ENCODE results near the gene RTL1.

The RTL1 gene

DNA sequence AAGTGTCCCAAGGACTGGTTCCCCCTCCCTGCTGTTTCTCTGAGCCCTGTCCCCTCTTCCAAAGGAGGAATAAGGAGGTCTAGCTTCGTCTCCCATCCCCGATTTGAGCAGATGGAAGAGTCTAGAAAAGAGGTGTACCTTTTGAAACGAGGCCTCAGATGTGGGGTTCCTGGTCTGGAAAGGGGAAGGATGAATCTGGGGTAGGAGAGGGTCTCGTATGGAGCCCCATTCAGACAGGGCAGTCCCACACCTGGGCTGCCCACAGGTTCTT is 64.3 kb downstream of the RTL1 start:
- no peak for DNase-seq (ENCODE audit: extremely low read depth, low read depth)
- TF ChIP-seq, protein P1, sequence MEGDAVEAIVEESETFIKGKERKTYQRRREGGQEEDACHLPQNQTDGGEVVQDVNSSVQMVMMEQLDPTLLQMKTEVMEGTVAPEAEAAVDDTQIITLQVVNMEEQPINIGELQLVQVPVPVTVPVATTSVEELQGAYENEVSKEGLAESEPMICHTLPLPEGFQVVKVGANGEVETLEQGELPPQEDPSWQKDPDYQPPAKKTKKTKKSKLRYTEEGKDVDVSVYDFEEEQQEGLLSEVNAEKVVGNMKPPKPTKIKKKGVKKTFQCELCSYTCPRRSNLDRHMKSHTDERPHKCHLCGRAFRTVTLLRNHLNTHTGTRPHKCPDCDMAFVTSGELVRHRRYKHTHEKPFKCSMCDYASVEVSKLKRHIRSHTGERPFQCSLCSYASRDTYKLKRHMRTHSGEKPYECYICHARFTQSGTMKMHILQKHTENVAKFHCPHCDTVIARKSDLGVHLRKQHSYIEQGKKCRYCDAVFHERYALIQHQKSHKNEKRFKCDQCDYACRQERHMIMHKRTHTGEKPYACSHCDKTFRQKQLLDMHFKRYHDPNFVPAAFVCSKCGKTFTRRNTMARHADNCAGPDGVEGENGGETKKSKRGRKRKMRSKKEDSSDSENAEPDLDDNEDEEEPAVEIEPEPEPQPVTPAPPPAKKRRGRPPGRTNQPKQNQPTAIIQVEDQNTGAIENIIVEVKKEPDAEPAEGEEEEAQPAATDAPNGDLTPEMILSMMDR (IDR thresholded peaks at IDR 0.05; ENCODE audit: low read depth, low read length), result no peak

DNA sequence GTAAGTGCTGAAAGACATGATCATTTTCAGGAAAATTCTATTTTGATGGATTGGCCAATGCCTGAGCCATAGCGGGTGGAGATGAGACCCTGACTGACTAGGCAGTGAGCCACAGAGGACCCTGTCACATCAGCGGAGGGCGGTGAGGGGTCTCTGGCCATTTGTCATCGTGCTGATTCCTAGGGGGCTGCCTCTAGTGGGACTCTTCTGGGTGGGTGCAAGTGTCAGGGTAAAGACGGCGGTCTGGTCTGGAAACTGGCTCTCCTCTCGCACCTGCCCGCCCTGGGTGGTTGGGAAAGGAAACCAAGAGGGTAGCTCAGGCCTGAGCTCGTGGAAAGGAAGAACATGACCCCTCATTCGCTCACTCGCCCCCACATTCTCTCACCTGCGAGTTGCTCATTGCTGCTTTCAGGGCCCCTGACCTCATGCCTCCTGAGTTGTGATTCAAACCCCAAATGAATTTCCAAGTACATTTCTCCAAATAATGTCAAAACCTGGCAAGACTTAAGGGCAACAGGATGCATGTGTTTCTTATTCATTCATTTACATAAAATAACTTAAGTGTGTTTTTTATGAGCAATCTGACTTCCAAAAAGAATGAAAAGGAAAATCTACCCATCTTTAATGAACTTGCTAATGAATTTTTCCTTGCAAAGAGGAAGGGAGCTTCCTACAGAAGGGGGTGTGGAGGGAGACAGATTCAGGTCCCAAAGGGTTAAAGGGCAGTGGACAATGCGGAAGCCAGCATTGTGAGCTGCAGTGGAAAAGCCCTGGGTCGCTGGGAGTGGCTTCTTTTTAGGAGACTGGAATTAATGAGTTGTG is 64.8 kb downstream of the RTL1 start:
- DNase-seq (ENCODE audit: extremely low read depth, low read depth), result no peak
- TF ChIP-seq, protein P1 (IDR thresholded peaks at IDR 0.05; ENCODE audit: low read depth, low read length), result no peak

DNA sequence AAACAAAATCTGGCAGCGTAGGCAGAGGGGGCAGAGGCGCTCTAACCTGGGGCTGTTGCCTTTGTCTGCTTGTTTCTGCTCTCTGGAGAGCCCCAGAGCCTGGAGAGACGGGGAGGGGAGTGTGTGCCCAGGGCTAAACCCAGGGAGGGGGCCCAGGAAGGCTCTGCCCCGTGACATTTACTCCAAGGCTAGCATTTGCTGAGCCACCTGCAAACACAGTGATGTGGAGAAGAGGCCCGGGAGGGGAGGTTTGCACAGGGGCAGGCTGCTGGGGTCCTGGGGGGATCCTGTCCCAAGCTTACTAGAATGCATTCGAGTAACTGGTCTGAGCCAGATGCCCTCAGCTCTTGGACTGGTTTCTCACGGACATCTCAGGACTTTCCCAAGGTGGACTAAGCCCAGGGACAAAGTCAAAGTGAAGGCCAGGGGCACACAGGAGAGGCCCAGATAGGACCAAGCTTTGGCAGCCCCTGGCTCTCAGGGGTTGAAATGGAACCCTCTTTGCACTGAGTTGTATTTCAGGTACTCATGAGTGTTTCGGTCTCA is 65.6 kb downstream of the RTL1 start:
- no peak for DNase-seq (ENCODE audit: extremely low read depth, low read depth)
- TF ChIP-seq, protein P1 (IDR thresholded peaks at IDR 0.05; ENCODE audit: low read depth, low read length), result no peak

DNA sequence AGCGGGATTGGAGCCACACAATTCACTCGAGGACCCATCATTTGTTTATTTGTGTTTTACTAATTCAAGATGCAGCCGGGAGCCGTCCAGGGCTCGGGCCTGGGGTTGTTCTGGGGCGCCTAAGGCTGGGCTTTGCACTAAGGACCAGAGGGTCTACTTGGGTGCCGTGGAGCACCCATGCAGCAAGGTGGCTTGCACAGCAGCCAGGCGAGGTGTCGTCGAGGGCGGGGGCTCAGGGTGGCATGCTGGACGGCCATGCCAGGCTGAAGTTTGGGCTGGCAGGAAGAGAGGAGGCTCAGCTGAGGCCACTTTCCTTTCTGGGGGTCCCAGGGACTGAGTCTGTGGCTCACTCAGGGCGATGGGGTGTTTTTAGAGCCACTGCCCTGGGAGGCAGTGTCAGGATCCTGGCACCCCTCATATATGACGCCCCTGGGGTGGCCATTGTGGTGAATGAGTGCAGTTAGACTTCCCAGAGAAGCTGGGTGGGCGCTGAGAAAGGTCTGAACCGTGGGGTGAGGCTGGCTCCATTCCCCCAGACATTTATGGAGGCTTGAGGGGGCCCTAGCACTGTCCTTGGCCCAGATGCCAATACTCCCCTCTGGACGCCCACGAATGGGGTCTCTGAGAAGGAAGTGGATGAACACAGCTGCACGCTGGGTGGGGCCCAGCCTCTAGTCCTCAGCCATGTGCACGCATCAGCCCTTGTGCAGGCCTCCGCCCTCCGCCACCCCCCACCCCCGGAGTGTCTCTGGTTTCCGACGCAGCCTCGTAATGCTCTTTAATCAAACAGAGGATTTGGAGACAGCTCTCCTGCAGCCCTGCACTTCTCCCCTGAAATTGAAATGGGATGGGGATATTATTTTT is 66.3 kb downstream of the RTL1 start:
- TF ChIP-seq, protein P1 (IDR thresholded peaks at IDR 0.05; ENCODE audit: low read depth, low read length), result no peak

GRCh38 chr14:100836311-100836805 is 67.2 kb downstream of the RTL1 start:
- TF ChIP-seq, protein P1 (IDR thresholded peaks at IDR 0.05; ENCODE audit: low read depth, low read length), result no peak
- no peak for DNase-seq (ENCODE audit: extremely low read depth, low read depth)

More for the DNA sequence above, 66.3 kb downstream of the RTL1 start:
- no peak for DNase-seq (ENCODE audit: extremely low read depth, low read depth)

GRCh38 chr14:100835548-100836310 is 67.8 kb downstream of the RTL1 start:
- DNase-seq (ENCODE audit: extremely low read depth, low read depth), result no peak
- TF ChIP-seq, protein P1 (IDR thresholded peaks at IDR 0.05; ENCODE audit: low read depth, low read length), result no peak
